NCI-H2196 treated with DMSO at 0.1 percent for 48 hours (cell line): ENCODE results near the gene GOLT1A.
A peak's percentile ranks its signal among the peaks of the same experiment; 100 is the strongest.

Source experiments
- DNase-seq: peaks from one replicate; lab custom pipeline; 2025; ENCODE audit not compliant: unreplicated experiment; lab: John Stamatoyannopoulos, UW

The GOLT1A gene

GRCh38 chr1:204219971-204220616, 6.3 kb upstream of the GOLT1A start:
- DNase-seq = no peak

GRCh38 chr1:204218552-204218951, 4.8 kb upstream of the GOLT1A start:
- DNase-seq = no peak

- no peak for DNase-seq
Observed at GRCh38 chr1:204217648-204218000, 3.8 kb upstream of the GOLT1A start.

GRCh38 chr1:204216880-204217647, 3.3 kb upstream of the GOLT1A start:
- DNase-seq = no peak

- no peak for DNase-seq
Observed at GRCh38 chr1:204216236-204216635, 2.4 kb upstream of the GOLT1A start.

GRCh38 chr1:204212715-204213114, 1.1 kb downstream of the GOLT1A start:
- no peak for DNase-seq

- DNase-seq = no peak
Observed at GRCh38 chr1:204211046-204211445, 2.7 kb downstream of the GOLT1A start.

GRCh38 chr1:204207136-204207616, 6.6 kb downstream of the GOLT1A start:
- DNase-seq = peak; percentile 13

- no peak for DNase-seq
Observed at GRCh38 chr1:204206121-204206520, 7.7 kb downstream of the GOLT1A start.

- DNase-seq = no peak
Observed at GRCh38 chr1:204205486-204205885, 8.3 kb downstream of the GOLT1A start.

GRCh38 chr1:204204944-204205343, 8.8 kb downstream of the GOLT1A start:
- no peak for DNase-seq

- DNase-seq = no peak
Observed at GRCh38 chr1:204203206-204203767, 10.5 kb downstream of the GOLT1A start.

- no peak for DNase-seq
Observed at GRCh38 chr1:204202481-204202880, 11.3 kb downstream of the GOLT1A start.

GRCh38 chr1:204201348-204202040, 12.3 kb downstream of the GOLT1A start:
- DNase-seq = no peak

- DNase-seq = no peak
Observed at GRCh38 chr1:204199579-204199978, 14.2 kb downstream of the GOLT1A start.

- DNase-seq = no peak
Observed at GRCh38 chr1:204198348-204199340, 15.1 kb downstream of the GOLT1A start.

GRCh38 chr1:204197068-204197467, 16.7 kb downstream of the GOLT1A start:
- no peak for DNase-seq

- no peak for DNase-seq
Observed at GRCh38 chr1:204196068-204196795, 17.6 kb downstream of the GOLT1A start, which contains the start of gene KISS1. TSS of gene KISS1 (minus strand) at chr1:204196491. CDS start at chr1:204192876, 3,615 bp downstream.

GRCh38 chr1:204194771-204195170, 19.0 kb downstream of the GOLT1A start:
- DNase-seq = no peak

- no peak for DNase-seq
Observed at GRCh38 chr1:204194080-204194479, 19.7 kb downstream of the GOLT1A start.
